ENCODE results near the gene TSPAN18. TPM values are rescaled to one million over a fixed set of nuclear protein-coding genes. Genes with fewer than 3 reads are reported as not detected.

Gene TSPAN18
- total and polyA plus RNA-seq, 2 of the 4 experiments (the other 2 are of a cell fraction): 0.36 to 1.1 TPM

DNA sequence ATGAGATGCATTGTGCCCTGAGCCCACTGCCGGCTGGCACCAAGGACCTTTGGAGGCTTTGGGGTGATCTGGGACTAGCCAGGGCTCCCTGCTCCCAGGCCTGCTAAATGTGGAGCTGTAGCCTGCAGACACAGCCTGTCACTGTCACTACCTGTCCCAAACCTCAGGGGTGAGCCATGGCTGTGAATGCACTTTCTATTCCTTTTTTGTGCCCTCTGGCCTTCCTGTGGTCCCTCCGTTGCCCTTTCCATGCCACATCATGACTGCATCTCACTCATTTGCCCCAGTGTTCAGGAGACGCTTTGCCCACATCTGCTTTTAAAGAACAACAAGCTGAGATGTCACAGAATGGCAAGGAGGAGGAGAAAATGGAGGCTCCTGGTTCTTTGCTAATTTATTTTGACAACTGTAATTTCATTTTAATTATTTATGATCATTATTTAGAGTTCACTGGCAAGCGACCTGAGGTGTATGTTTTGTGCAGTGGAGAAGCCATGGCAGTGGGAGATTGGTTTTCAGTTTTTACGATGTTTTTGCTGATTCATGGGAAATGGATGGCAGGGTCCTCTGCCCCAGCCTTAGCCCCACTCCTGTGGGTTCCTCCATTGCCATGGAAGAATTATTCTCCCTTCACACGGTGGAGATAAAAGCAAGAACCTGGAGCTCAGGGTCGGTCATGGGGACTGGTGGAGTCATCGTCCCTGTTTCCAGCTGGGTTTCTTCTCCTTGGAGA lies 69.2 kb downstream of the TSPAN18 start:
- 0 out of 2 replicates have a peak, but pooled peaks cover 3% of the 10 kb centered on the region for H3K9me1 ChIP-seq (ENCODE audit: insufficient read depth, low read length)
- H3K4me1 ChIP-seq (ENCODE audit: control insufficient read depth, insufficient read depth, low read length): peaks cover 5% of the 10 kb centered on the region; the same call in 1 of the 2 replicates
- no peak overlapping the region for H4K8ac ChIP-seq (ENCODE audit: low read depth in 2 of 2, low read length in 2 of 2)
- no peak overlapping the region for H2BK120ac ChIP-seq (ENCODE audit: low read depth, low read length)
- ChIA-PET CTCF (no interaction called here), POLR2A (ENCODE audit: unreplicated experiment) (no interaction called here)
- H3K4ac ChIP-seq (ENCODE audit: low read depth, low read length): no peak overlapping the region
- H3K27me3 ChIP-seq (ENCODE audit: control insufficient read depth, insufficient read depth, low read length): peaks cover 42% of the 10 kb centered on the region
- no peak overlapping the region for H3K18ac ChIP-seq (ENCODE audit: low read depth, low read length)
- 100% methylated on average over 1 of the region's 8 CpGs; no CpG with 5 or more reads in 1 of the 2 experiments for WGBS, 2 experiments (ENCODE audit: extremely low coverage in 2 of 2, insufficient read length in 1 of 2)
- no peak overlapping the region for H2BK5ac ChIP-seq (ENCODE audit: low read depth, low read length, poor library complexity, severe bottlenecking)
- H3K56ac ChIP-seq (ENCODE audit: extremely low read depth, insufficient read depth, low read length): no peak overlapping the region
- DNase-seq: no peak
- H2BK15ac ChIP-seq (ENCODE audit: low read depth, low read length): no peak overlapping the region
- no peak for TF ChIP-seq MXI1 (IDR thresholded peaks at IDR 0.05; ENCODE audit: borderline replicate concordance, low read depth, low read length)
- peak; percentile 52 for TF ChIP-seq MAFK (IDR thresholded peaks at IDR 0.05; ENCODE audit: low read depth, low read length)
- H3K36me3 ChIP-seq (ENCODE audit: control insufficient read depth, insufficient read depth, low read length): no peaks in the 10 kb centered on the region
- no peak overlapping the region for H2AFZ ChIP-seq (replicated peaks; ENCODE audit: low read length, poor library complexity)
- H3K14ac ChIP-seq (replicated peaks; ENCODE audit: low read depth, low read length): no peak overlapping the region
- H3K4me2 ChIP-seq (ENCODE audit: low read depth, low read length): no peak overlapping the region
- BruUV-seq (replicated peaks): no TSS peak
- no peak overlapping the region for H3K9ac ChIP-seq (ENCODE audit: low read depth, low read length)
- H3K27ac ChIP-seq (ENCODE audit: insufficient read depth, low read length): no peak overlapping the region
- no peak overlapping the region for H4K5ac ChIP-seq (ENCODE audit: low read depth, low read length)
- dilution Hi-C loops (cut with HindIII; ENCODE audit: low sequenced_read_pairs, unreplicated experiment) (no loop called here), intact Hi-C loops (cut with micrococcal nuclease) (no loop called here), in situ Hi-C loops (cut with MboI; ENCODE audit: low sequenced_read_pairs) (no loop called here)
- H3K79me1 ChIP-seq (ENCODE audit: low read depth in 1 of 2, low read length in 2 of 2): no peaks in the 10 kb centered on the region
- no peak for ATAC-seq (ENCODE audit: low read depth)
- H4K20me1 ChIP-seq (ENCODE audit: insufficient read depth, low read length): no peaks in the 10 kb centered on the region
- no peak overlapping the region for H2AK5ac ChIP-seq (ENCODE audit: low read depth, low read length)
- H3K4me3 ChIP-seq (ENCODE audit: insufficient read depth, low read depth, low read length): no peak overlapping the region
- H3K9me3 ChIP-seq (ENCODE audit: control insufficient read depth, insufficient read depth, low read length): no peaks in the 10 kb centered on the region
- H3K23ac ChIP-seq (ENCODE audit: low read depth, low read length): no peak overlapping the region
- H2BK20ac ChIP-seq (ENCODE audit: low read depth, low read length): no peak overlapping the region
- peak overlapping the region; percentile 71 for H2AK9ac ChIP-seq (replicated peaks; ENCODE audit: low read depth, low read length, poor library complexity)
- H4K91ac ChIP-seq (ENCODE audit: insufficient read depth, low read depth, low read length): no peak overlapping the region

Measured in IMR-90 (cell line).